Loucy (cell line): ENCODE measurements around the gene HELZ.

ENCODE experiments used
- H2AFZ ChIP-seq: fragments of 200-600 bp; sonication (generic); 2 replicates; pipeline ENCODE4 v1.6.0; 2016; ENCODE audit warnings: antibody characterized with exemption, mild to moderate bottlenecking, low read length, moderate library complexity
- H3F3A ChIP-seq: fragments of 200-600 bp; 2 replicates; pipeline ENCODE4 v1.6.0; 2016; ENCODE audit warnings: antibody characterized with exemption, low read depth, mild to moderate bottlenecking
- H3K27me3 ChIP-seq: fragments of 200-600 bp; sonication (generic); 2 replicates; pipeline ENCODE4 v1.6.1; 2014; ENCODE audit warnings: low read length, mild to moderate bottlenecking; ENCODE audit not compliant: insufficient read depth, poor library complexity, severe bottlenecking
- H3K36me3 ChIP-seq: fragments of 200-600 bp; sonication (generic); 2 replicates; pipeline ENCODE4 v1.6.1; 2016; ENCODE audit warnings: low read length; ENCODE audit not compliant: insufficient read depth
- H3K4me1 ChIP-seq: fragments of 200-600 bp; sonication (generic); 2 replicates; pipeline ENCODE4 v1.5.1; 2014; ENCODE audit warnings: low read length, mild to moderate bottlenecking; ENCODE audit not compliant: insufficient read depth, poor library complexity, severe bottlenecking
- H3K4me2 ChIP-seq: fragments of 200-600 bp; sonication (generic); 2 replicates; pipeline ENCODE4 v1.6.0; 2014; ENCODE audit warnings: antibody characterized with exemption, low read length, low read depth, mild to moderate bottlenecking; ENCODE audit not compliant: poor library complexity, severe bottlenecking
- H3K4me3 ChIP-seq: fragments of 200-600 bp; sonication (generic); 2 replicates; pipeline ENCODE4 v1.5.1; 2014; ENCODE audit warnings: low read length, mild to moderate bottlenecking, mixed read lengths; ENCODE audit not compliant: poor library complexity, severe bottlenecking
- H3K79me2 ChIP-seq: fragments of 200-600 bp; sonication (generic); 2 replicates; pipeline ENCODE4 v1.6.1; 2014; ENCODE audit warnings: low read length; ENCODE audit not compliant: insufficient read depth
- H3K9ac ChIP-seq: fragments of 200-600 bp; sonication (generic); 2 replicates; pipeline ENCODE4 v1.6.0; 2014; ENCODE audit warnings: mild to moderate bottlenecking, low read depth, low read length, moderate library complexity; ENCODE audit not compliant: poor library complexity, severe bottlenecking
- H3K9me2 ChIP-seq: fragments of 200-600 bp; sonication (generic); replicated peaks from 2 replicates; pipeline ENCODE4 v1.6.1; 2016; ENCODE audit warnings: low read depth, low read length, mixed read lengths
- H3K9me3 ChIP-seq: fragments of 200-600 bp; sonication (generic); 2 replicates; pipeline ENCODE4 v1.6.1; 2014; ENCODE audit warnings: mild to moderate bottlenecking, antibody characterized with exemption, low read length, low read depth; ENCODE audit not compliant: insufficient read depth
- H4K20me1 ChIP-seq: fragments of 200-600 bp; sonication (generic); 2 replicates; pipeline ENCODE4 v1.6.0; 2014; ENCODE audit warnings: antibody characterized with exemption, low read length, mild to moderate bottlenecking; ENCODE audit not compliant: insufficient read depth, poor library complexity, severe bottlenecking
- EZH2phosphoT487 ChIP-seq: fragments of 200-600 bp; IDR thresholded peaks from 2 replicates; pipeline ENCODE4 v1.6.1; 2018; ENCODE audit warnings: antibody characterized with exemption, mild to moderate bottlenecking, moderate library complexity, borderline replicate concordance
- TF ChIP-seq, protein P1 (sequence below): fragments of 200-600 bp; sonication (generic); conservative IDR thresholded peaks from 2 replicates; pipeline ENCODE4 v1.5.1; 2014; ENCODE audit warnings: mild to moderate bottlenecking, antibody characterized with exemption, low read length

Gene HELZ

GRCh38 chr17:67139784-67140665, 105.0 kb downstream of the HELZ start:
- no peak overlapping the region for H2AFZ ChIP-seq
- H3K4me2 ChIP-seq = no peak overlapping the region
- no peaks in the 10 kb centered on the region for H3K27me3 ChIP-seq
- H3K79me2 ChIP-seq = no peaks in the 10 kb centered on the region
- H3F3A ChIP-seq = no peaks in the 10 kb centered on the region
- no peak overlapping the region for H3K4me3 ChIP-seq
- H3K9me3 ChIP-seq = no peaks in the 10 kb centered on the region
- no peak overlapping the region for H3K9ac ChIP-seq
- peaks cover 11% of the 10 kb centered on the region for H3K4me1 ChIP-seq
- TF ChIP-seq EZH2phosphoT487 = no peak
- TF ChIP-seq, protein P1, sequence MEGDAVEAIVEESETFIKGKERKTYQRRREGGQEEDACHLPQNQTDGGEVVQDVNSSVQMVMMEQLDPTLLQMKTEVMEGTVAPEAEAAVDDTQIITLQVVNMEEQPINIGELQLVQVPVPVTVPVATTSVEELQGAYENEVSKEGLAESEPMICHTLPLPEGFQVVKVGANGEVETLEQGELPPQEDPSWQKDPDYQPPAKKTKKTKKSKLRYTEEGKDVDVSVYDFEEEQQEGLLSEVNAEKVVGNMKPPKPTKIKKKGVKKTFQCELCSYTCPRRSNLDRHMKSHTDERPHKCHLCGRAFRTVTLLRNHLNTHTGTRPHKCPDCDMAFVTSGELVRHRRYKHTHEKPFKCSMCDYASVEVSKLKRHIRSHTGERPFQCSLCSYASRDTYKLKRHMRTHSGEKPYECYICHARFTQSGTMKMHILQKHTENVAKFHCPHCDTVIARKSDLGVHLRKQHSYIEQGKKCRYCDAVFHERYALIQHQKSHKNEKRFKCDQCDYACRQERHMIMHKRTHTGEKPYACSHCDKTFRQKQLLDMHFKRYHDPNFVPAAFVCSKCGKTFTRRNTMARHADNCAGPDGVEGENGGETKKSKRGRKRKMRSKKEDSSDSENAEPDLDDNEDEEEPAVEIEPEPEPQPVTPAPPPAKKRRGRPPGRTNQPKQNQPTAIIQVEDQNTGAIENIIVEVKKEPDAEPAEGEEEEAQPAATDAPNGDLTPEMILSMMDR = peak; percentile 45
- H3K36me3 ChIP-seq = peaks cover 48% of the 10 kb centered on the region
- H4K20me1 ChIP-seq = no peaks in the 10 kb centered on the region
- no peaks in the 10 kb centered on the region for H3K9me2 ChIP-seq

DNA sequence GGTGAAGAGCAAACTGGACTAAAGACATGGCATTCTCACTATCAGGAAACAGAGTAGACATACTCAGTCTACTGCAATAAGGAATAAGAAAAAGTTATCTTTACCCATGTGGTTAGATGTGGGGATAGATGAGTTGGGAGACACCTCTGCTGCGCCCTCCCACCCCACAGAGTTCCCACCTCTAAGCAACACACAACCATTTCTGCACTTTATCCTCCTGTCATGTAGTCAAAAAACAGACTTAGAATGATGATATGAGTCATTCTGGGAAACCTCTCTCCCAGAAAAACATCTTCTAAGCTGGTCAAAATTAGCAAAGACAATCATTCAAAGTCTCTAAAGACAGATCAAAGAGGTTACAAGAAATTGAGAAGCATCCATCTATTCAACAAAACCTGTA, 105.7 kb downstream of the HELZ start:
- no peak for TF ChIP-seq EZH2phosphoT487
- TF ChIP-seq, protein P1 = no peak
- Histone ChIP-seq H3K79me2 (no peaks in the 10 kb centered on the region), H3K4me2 (no peak overlapping the region), H2AFZ (no peak overlapping the region), H4K20me1 (no peaks in the 10 kb centered on the region), H3K36me3 (peaks cover 45% of the 10 kb centered on the region), H3K4me3 (no peak overlapping the region), H3K4me1 (peaks cover 11% of the 10 kb centered on the region), H3F3A (no peaks in the 10 kb centered on the region), H3K9me3 (no peaks in the 10 kb centered on the region), H3K9me2 (no peaks in the 10 kb centered on the region), H3K9ac (no peak overlapping the region), H3K27me3 (no peaks in the 10 kb centered on the region)

DNA sequence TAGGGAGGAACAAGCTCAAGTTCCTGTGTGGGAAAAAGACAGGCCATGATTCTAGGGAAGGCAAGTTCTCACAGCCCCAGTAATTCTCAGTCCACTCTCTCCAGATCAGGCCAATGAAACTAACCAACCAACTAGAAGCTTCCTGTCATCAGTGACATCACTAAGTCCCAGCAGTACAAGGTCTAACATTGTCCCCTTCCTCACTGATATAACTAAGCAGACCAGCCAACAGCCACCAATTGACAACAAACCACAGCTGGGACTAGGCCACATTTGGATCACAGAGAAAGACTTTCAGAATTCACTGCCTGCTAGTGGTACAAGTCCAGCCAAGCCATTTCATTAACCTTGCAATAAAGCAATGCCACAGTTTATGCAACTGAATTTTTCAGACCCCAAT, 106.6 kb downstream of the HELZ start:
- H2AFZ ChIP-seq = no peak overlapping the region
- peaks cover 42% of the 10 kb centered on the region for H3K36me3 ChIP-seq

More for the DNA sequence above, 106.6 kb downstream of the HELZ start:
- H3K4me1 ChIP-seq = peaks cover 11% of the 10 kb centered on the region
- H3K9ac ChIP-seq = no peak overlapping the region
- H4K20me1 ChIP-seq = no peaks in the 10 kb centered on the region
- TF ChIP-seq, protein P1 = no peak
- TF ChIP-seq EZH2phosphoT487 = no peak
- H3K9me2 ChIP-seq = no peaks in the 10 kb centered on the region
- peak overlapping the region; percentile 16 for H3K4me2 ChIP-seq
- no peaks in the 10 kb centered on the region for H3K9me3 ChIP-seq
- H3K27me3 ChIP-seq = no peaks in the 10 kb centered on the region
- H3K79me2 ChIP-seq = no peaks in the 10 kb centered on the region
- H3K4me3 ChIP-seq = no peak overlapping the region
- no peaks in the 10 kb centered on the region for H3F3A ChIP-seq
